ENCODE measurements around the gene HEMK1.

HEMK1 gene

GRCh38 chr3:50626401-50626800, 57.1 kb downstream of the HEMK1 start:
- Histone ChIP-seq H3K9me3 (ENCODE audit: control insufficient read depth, low read length) (no peaks in the 10 kb centered on the region), H3K27me3 (ENCODE audit: control insufficient read depth, insufficient read depth, low read length) (no peaks in the 10 kb centered on the region), H3K4me1 (peaks cover 33% of the 10 kb centered on the region), H3K27ac (peak overlapping the region; percentile 47), H3K4me3 (ENCODE audit: low read depth, low read length) (no peak overlapping the region), H2AFZ (no peak overlapping the region), H3K36me3 (ENCODE audit: control insufficient read depth, insufficient read depth, low read length) (no peaks in the 10 kb centered on the region), H3K4me2 (ENCODE audit: low read length) (no peak overlapping the region), H3K79me2 (peaks cover 43% of the 10 kb centered on the region), H3K9ac (no peak overlapping the region)
- no peak for TF ChIP-seq CTCF (IDR thresholded peaks at IDR 0.05)

GRCh38 chr3:50627407-50628051, 58.2 kb downstream of the HEMK1 start:
- peaks cover 47% of the 10 kb centered on the region for H3K79me2 ChIP-seq
- H3K27ac ChIP-seq = no peak overlapping the region
- H2AFZ ChIP-seq = no peak overlapping the region
- H3K9ac ChIP-seq = no peak overlapping the region
- H3K9me3 ChIP-seq (ENCODE audit: control insufficient read depth, low read length) = no peaks in the 10 kb centered on the region
- no peaks in the 10 kb centered on the region for H3K27me3 ChIP-seq (ENCODE audit: control insufficient read depth, insufficient read depth, low read length)
- peak; percentile 20 for TF ChIP-seq CTCF (IDR thresholded peaks at IDR 0.05)
- no peaks in the 10 kb centered on the region for H3K36me3 ChIP-seq (ENCODE audit: control insufficient read depth, insufficient read depth, low read length)
- H3K4me3 ChIP-seq (ENCODE audit: low read depth, low read length) = no peak overlapping the region
- H3K4me1 ChIP-seq = peaks cover 38% of the 10 kb centered on the region
- no peak overlapping the region for H3K4me2 ChIP-seq (ENCODE audit: low read length)

- H2AFZ ChIP-seq = no peak overlapping the region
- no peak overlapping the region for H3K4me2 ChIP-seq (ENCODE audit: low read length)
- H3K4me3 ChIP-seq (ENCODE audit: low read depth, low read length) = no peak overlapping the region
- peaks cover 42% of the 10 kb centered on the region for H3K79me2 ChIP-seq
- no peaks in the 10 kb centered on the region for H3K9me3 ChIP-seq (ENCODE audit: control insufficient read depth, low read length)
- TF ChIP-seq CTCF (IDR thresholded peaks at IDR 0.05) = no peak
- no peak overlapping the region for H3K9ac ChIP-seq
- no peaks in the 10 kb centered on the region for H3K27me3 ChIP-seq (ENCODE audit: control insufficient read depth, insufficient read depth, low read length)
- H3K27ac ChIP-seq = no peak overlapping the region
- peaks cover 38% of the 10 kb centered on the region for H3K4me1 ChIP-seq
- no peaks in the 10 kb centered on the region for H3K36me3 ChIP-seq (ENCODE audit: control insufficient read depth, insufficient read depth, low read length)
These were observed 59.3 kb downstream of the HEMK1 start for GRCh38 chr3:50628601-50629000.

GRCh38 chr3:50630394-50630793, 61.1 kb downstream of the HEMK1 start:
- no peaks in the 10 kb centered on the region for H3K9me3 ChIP-seq (ENCODE audit: control insufficient read depth, low read length)
- H3K27ac ChIP-seq = no peak overlapping the region
- no peaks in the 10 kb centered on the region for H3K36me3 ChIP-seq (ENCODE audit: control insufficient read depth, insufficient read depth, low read length)
- H2AFZ ChIP-seq = no peak overlapping the region
- no peak overlapping the region for H3K4me3 ChIP-seq (ENCODE audit: low read depth, low read length)
- no peaks in the 10 kb centered on the region for H3K27me3 ChIP-seq (ENCODE audit: control insufficient read depth, insufficient read depth, low read length)
- no peak for TF ChIP-seq CTCF (IDR thresholded peaks at IDR 0.05)
- H3K9ac ChIP-seq = no peak overlapping the region
- H3K79me2 ChIP-seq = peaks cover 33% of the 10 kb centered on the region
- H3K4me1 ChIP-seq = peaks cover 26% of the 10 kb centered on the region
- H3K4me2 ChIP-seq (ENCODE audit: low read length) = no peak overlapping the region

- no peak for TF ChIP-seq CTCF (IDR thresholded peaks at IDR 0.05)
- peaks cover 21% of the 10 kb centered on the region for H3K4me1 ChIP-seq
- H3K9ac ChIP-seq = no peak overlapping the region
- H3K9me3 ChIP-seq (ENCODE audit: control insufficient read depth, low read length) = no peaks in the 10 kb centered on the region
- peaks cover 31% of the 10 kb centered on the region for H3K79me2 ChIP-seq
- H3K4me2 ChIP-seq (ENCODE audit: low read length) = no peak overlapping the region
- H3K4me3 ChIP-seq (ENCODE audit: low read depth, low read length) = no peak overlapping the region
- H3K27ac ChIP-seq = no peak overlapping the region
- no peak overlapping the region for H2AFZ ChIP-seq
- no peaks in the 10 kb centered on the region for H3K27me3 ChIP-seq (ENCODE audit: control insufficient read depth, insufficient read depth, low read length)
- H3K36me3 ChIP-seq (ENCODE audit: control insufficient read depth, insufficient read depth, low read length) = no peaks in the 10 kb centered on the region
These were observed 61.6 kb downstream of the HEMK1 start for GRCh38 chr3:50630877-50631276.
